C4-2B (cell line): Measurements from ENCODE around the gene CNTN4.

Source experiments
- ZFX ChIP-seq: fragments of 450-650 bp; IDR thresholded peaks from 2 replicates; pipeline ENCODE4 v1.6.1; 2017
- TF ChIP-seq, protein P1 (sequence below): fragments of 450-650 bp; conservative IDR thresholded peaks from 2 replicates; pipeline ENCODE4 v1.5.1; 2017; ENCODE audit warnings: mild to moderate bottlenecking

GRCh38 chr3:2873986-2874385 lies 775.3 kb downstream of the CNTN4 start:
- TF ChIP-seq, protein P1, sequence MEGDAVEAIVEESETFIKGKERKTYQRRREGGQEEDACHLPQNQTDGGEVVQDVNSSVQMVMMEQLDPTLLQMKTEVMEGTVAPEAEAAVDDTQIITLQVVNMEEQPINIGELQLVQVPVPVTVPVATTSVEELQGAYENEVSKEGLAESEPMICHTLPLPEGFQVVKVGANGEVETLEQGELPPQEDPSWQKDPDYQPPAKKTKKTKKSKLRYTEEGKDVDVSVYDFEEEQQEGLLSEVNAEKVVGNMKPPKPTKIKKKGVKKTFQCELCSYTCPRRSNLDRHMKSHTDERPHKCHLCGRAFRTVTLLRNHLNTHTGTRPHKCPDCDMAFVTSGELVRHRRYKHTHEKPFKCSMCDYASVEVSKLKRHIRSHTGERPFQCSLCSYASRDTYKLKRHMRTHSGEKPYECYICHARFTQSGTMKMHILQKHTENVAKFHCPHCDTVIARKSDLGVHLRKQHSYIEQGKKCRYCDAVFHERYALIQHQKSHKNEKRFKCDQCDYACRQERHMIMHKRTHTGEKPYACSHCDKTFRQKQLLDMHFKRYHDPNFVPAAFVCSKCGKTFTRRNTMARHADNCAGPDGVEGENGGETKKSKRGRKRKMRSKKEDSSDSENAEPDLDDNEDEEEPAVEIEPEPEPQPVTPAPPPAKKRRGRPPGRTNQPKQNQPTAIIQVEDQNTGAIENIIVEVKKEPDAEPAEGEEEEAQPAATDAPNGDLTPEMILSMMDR, result no peak
- TF ChIP-seq ZFX, result no peak
